Astrocyte of the cerebellum (primary cell): ENCODE measurements around the gene TENM3.
A peak's percentile ranks its signal among the peaks of the same experiment; 100 is the strongest.

ENCODE experiments used
- DNase-seq: peaks from one replicate; pipeline ENCODE4 v3.0.0-alpha.2; 2011; ENCODE audit warnings: low read depth
- H3K4me3 ChIP-seq: 2 replicates; pipeline ENCODE4 v1.5.1; 2011; ENCODE audit warnings: mild to moderate bottlenecking, low read depth, low read length, moderate library complexity
- CTCF ChIP-seq: IDR thresholded peaks from 2 replicates; pipeline ENCODE4 v1.5.1; 2012; ENCODE audit warnings: low read length, low read depth, moderate library complexity, mild to moderate bottlenecking; ENCODE audit errors: missing control alignments
- in situ Hi-C: cut with HindIII; loops from 2 replicates; pipeline ENCODE4 v1.10.0; 2017; ENCODE audit warnings: low sequenced_read_pairs

TENM3 gene

GRCh38 chr4:182405087-182405486 lies 161.9 kb downstream of the TENM3 start:
- in situ Hi-C loops = no loop called here
- no peak overlapping the region for H3K4me3 ChIP-seq
- no peak for TF ChIP-seq CTCF
- no peak for DNase-seq

- DNase-seq = peak; percentile 51
- no peak for TF ChIP-seq CTCF
These were observed 166.1 kb downstream of the TENM3 start for GRCh38 chr4:182409271-182409670.

GRCh38 chr4:182411391-182411790 lies 168.2 kb downstream of the TENM3 start:
- DNase-seq = no peak
- in situ Hi-C loops = no loop called here
- no peak for TF ChIP-seq CTCF

More at GRCh38 chr4:182409271-182409670, 166.1 kb downstream of the TENM3 start:
- H3K4me3 ChIP-seq = no peak overlapping the region
- in situ Hi-C loops = no loop called here

GRCh38 chr4:182413550-182413949 lies 170.3 kb downstream of the TENM3 start:
- no peak for DNase-seq
- H3K4me3 ChIP-seq = no peak overlapping the region
- TF ChIP-seq CTCF = no peak
- in situ Hi-C loops = no loop called here

More at GRCh38 chr4:182411391-182411790, 168.2 kb downstream of the TENM3 start:
- no peak overlapping the region for H3K4me3 ChIP-seq

GRCh38 chr4:182415116-182415515 lies 171.9 kb downstream of the TENM3 start:
- in situ Hi-C loops = no loop called here
- no peak for DNase-seq
- no peak for TF ChIP-seq CTCF
- H3K4me3 ChIP-seq = no peak overlapping the region

- DNase-seq = no peak
- in situ Hi-C loops = no loop called here
- no peak overlapping the region for H3K4me3 ChIP-seq
- no peak for TF ChIP-seq CTCF
These were observed 172.9 kb downstream of the TENM3 start for GRCh38 chr4:182416067-182416466.
